HG03521 (cell line): ENCODE data around the gene MINK1.
"Not testable (repeated sequence)": the region's sequence is repeated elsewhere in the genome, so short reads cannot be mapped to it uniquely, and the experiment has no call there.

Source experiments
- ATAC-seq: cut with Tn5 transposase; IDR thresholded peaks from one replicate; pipeline ENCODE4 v1.9.1; 2021; ENCODE audit warnings: mild to moderate bottlenecking, moderate library complexity; ENCODE audit not compliant: unreplicated experiment

The MINK1 gene

DNA sequence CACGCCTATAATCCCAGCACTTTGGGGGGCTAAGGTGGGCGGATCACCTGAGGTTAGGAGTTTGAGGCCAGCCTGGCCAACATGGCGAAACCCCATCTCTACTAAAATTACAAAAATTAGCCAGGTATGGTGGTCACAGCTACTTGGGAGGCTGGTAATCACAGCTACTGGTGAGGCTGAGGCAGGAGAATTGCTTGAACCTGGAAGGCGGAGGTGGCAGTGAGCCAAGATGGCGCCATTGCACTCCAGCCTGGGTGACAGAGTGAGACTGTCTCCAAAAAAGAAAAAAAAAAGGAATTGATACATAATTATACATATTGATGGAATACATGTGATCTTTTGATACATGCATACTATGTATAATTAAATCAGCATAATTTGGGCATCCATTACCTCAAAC is 34.4 kb downstream of the MINK1 start:
- ATAC-seq: not testable (repeated sequence)

DNA sequence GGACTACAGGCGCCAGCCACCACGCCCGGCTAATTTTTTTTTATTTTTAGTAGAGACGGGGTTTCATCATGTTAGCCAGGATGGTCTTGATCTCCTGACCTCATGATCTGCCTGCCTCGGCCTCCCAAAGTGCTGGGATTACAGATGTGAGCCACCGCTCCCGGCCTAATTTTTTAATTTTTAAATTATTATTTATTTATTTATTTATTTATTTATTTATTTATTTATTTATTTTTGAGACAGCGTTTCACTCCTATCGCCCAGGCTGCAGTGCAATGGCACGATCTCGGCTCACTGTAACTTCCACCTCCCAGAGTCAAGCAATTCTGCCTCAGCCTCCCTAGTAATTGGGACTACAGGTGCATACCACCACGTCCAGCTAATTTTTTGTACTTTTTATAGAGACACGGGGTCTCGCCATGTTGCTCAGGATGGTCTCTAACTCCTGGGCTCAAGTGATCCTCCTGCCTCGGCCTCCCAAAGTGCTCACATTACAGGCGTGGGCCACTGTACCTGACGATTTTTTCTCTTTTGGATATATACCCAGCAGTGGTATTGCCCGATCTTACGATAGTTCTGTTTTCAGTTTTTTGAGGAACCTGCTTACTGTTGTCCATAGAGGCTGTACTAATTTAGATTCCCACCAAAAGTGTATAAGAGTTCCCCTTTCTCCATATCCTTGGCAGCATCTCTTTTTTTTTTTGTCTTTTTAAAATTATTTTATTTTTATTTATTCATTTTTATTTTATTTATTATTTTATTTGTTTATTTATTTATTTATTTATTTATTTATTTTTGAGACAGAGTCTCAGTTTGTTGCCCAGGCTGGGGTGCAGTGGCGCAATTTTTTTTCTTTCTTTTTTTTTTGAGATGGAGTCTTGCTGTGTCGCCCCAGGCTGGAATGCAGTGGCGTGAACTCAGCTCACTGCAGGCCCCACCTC is 36.2 kb downstream of the MINK1 start:
- ATAC-seq: not testable (repeated sequence)

DNA sequence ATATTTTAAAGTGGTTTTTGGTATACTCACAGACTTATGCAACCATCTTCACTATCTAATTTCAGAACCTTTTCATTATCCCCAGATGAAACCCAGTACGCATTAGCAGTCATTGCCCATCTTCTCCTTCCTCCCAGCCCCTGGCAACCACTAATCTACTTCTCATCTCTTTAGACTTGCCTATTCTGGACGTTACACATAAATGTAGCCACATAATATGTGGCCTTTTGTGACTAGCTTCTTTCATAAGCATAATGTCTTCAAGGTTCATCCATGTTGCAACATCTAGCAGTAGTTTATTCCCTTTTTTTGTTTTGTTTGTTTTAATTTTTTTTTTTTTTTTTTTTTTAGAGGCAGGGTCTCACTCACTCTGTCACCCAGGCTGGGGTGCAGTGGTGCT is 37.7 kb downstream of the MINK1 start:
- ATAC-seq: no peak

DNA sequence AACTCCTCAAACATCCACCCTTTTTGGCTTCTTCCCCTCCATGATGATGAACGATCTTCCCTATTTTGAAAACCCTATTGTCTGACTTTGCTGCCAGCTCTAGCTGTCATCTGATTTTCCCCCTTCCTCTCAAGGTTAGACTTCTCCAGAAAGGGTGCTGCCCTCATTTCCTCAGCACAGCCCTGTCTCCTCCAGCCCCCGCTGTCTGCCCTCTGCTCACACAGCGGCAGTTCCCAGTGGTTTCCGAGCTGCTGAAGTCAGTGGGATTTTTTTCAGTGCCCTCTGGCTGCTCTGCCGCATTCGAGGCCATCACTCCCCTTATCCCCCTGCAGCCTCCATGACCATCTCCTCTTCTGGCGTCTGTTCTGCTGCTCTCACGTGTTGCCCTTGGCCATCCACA is 39.6 kb downstream of the MINK1 start:
- no peak for ATAC-seq

DNA sequence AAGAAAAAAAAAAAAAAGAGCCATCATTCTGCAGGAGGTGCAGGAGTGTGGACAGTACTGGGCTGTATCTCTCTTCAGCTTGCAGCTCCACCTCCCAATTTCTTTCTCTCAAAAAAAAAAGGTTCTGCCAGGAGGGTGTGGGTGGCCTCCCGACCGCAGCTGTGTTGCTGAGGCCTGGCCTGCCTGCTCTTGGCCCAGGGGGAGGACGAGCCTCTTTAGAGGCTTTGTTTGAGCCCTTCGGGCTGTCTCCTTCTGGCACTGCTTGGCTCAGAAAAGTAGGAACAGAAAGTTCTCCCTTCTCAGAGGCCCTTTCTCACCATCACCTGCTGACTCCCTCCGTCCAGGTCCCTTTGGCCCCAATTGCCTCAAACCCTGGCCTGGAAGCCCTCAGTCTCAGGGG is 43.9 kb downstream of the MINK1 start:
- ATAC-seq: no peak

DNA sequence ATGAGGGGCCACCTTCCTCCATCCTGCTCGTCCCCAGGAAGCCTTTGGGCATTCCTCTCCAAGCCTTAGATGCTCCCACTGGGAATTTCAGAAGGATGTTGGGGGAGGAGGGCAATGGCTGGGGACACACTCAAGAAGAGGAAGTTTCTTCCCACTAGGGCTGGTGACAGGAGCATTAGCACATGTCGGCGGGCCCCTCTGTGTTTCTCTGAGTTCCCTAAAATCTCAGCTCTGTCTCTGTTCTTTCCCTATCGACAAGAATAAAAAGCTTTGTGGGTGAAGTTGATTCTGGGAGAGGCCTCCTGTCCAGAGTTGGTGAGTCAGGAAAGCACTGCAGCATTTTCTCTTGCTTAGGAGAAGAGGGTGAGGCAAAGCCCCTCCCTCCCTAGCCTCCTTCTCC is 46.5 kb downstream of the MINK1 start:
- no peak for ATAC-seq

DNA sequence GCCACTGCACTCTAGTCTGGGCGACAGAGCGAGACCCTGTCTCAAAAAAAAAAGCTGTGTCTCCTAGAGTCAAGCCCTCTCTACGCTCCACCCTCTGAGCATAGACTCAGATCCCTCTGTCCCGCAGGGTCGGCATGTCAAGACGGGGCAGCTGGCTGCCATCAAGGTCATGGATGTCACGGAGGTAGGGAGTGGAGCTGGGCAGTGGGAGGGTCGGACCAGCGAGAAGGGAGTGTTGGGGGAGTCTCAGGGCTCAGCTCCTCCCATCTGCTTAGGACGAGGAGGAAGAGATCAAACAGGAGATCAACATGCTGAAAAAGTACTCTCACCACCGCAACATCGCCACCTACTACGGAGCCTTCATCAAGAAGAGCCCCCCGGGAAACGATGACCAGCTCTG is 47.7 kb downstream of the MINK1 start:
- no peak for ATAC-seq

DNA sequence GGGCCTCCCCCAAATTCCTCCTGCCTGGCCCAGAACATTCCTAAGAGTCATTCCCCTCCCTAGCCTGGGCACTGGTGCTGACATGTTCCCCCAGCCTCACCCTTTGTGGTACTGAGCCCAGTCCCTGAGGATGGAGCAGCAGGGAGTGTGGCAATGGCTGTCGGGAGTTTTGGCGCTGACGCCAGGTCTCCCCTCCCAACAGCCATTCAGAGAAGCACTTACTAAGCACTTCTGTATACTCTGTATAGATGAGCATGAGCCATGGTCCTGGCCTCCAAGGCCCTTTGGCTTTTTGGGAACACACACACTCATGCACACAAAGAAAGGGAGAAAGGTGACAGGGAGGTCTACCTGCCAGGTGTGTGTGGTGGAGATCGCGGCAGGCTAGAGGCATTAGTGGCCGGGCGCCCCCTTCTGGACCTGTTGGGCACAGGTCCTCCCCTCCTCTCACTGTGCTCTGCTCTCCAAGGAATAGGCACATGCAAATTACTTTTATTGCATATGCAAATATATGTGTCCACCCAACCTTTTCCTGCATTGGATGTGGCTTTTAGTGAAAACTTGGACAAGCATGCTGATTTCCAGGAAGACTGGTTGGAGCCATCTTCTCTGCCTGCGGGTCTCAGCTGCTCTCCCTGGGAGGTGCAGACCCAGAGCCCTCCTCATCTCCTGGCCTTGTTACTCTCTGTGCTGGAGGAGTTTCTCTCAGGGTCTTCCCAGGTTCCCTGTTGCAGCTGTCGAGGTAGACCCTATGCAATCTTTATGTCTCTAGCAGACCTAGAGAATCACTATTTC is 48.8 kb downstream of the MINK1 start:
- no peak for ATAC-seq

DNA sequence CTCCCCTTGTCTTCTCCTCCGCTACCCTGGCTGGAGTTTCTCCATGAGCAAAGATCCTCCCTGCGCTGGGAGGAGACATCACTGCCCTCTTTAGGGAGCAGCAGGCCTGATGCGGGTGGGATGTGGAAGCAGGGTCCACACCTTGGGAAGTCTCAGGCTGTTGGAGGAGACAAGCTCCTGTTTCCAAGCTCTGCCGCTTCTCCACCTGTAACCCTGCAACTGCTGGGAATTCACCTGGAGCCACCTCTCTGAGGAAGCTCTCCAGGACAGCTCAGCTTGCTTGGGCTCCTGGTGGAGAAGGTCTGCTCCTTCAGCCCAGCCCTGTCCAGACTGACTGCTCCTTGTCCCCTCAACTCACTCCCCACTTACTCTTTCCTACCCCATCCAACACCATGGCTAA is 51.3 kb downstream of the MINK1 start:
- no peak for ATAC-seq

DNA sequence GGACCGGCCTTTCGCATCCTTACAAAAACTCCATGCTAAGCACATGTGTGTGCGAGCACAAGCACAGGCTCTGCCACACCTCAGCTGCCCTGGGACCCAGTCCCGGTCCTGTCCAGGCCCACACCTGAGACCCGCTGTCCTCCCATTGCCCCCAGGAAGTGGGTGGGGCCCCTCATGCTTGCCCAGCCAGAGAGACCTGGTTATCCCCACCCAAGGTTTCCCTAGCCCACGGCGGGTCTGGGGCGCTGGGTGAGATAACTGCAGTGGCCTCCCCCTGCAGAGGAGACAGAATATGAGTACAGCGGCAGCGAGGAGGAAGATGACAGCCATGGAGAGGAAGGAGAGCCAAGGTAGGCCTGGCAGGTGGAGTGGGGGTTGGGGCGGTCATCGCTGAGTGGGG is 53.7 kb downstream of the MINK1 start:
- no peak for ATAC-seq

DNA sequence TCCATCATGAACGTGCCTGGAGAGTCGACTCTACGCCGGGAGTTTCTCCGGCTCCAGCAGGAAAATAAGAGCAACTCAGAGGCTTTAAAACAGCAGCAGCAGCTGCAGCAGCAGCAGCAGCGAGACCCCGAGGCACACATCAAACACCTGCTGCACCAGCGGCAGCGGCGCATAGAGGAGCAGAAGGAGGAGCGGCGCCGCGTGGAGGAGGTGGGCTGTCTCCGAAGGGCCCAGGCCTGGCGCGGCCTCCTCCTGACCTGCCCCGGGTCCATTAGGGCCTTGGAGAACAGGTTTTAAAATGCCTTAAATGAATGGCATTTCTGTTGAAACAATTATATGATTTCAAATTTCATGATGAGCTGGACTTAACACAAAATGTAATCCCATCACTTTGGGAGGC is 54.4 kb downstream of the MINK1 start:
- ATAC-seq: no peak

DNA sequence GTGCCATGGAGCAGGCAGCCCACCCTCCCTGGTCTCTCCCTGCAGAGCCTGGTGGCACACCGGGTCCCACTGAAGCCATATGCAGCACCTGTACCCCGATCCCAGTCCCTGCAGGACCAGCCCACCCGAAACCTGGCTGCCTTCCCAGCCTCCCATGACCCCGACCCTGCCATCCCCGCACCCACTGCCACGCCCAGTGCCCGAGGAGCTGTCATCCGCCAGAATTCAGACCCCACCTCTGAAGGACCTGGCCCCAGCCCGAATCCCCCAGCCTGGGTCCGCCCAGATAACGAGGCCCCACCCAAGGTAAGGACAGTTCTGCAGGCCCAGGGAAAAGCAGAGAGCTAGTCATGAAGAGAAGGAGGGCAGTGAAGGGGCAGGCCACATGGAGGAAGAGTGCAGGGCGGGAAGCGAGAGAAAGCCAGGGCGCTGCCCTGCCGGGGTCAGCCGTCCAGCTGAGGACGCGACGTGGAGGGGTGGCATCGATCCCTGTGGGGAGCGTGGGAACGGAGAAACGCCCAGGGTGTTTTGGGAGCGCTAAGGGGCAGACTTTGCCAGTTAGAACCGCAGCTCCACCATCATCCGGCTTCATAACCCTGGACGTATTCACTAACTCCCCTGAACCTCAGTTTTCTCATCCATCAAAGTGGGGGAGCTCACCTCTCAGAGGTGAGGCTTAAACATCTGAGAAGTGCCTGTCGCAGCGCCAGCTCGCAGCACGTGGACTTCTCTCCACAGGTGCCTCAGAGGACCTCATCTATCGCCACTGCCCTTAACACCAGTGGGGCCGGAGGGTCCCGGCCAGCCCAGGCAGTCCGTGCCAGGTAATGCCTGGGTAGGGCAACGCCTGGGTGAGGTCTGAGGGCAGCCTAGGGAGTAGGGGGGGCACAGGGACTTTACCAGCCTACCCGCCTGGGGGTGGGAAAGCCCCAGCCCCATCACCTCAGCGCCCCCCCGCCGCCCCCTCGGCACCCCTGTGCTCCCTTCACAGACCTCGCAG is 58.6 kb downstream of the MINK1 start:
- ATAC-seq: no peak

DNA sequence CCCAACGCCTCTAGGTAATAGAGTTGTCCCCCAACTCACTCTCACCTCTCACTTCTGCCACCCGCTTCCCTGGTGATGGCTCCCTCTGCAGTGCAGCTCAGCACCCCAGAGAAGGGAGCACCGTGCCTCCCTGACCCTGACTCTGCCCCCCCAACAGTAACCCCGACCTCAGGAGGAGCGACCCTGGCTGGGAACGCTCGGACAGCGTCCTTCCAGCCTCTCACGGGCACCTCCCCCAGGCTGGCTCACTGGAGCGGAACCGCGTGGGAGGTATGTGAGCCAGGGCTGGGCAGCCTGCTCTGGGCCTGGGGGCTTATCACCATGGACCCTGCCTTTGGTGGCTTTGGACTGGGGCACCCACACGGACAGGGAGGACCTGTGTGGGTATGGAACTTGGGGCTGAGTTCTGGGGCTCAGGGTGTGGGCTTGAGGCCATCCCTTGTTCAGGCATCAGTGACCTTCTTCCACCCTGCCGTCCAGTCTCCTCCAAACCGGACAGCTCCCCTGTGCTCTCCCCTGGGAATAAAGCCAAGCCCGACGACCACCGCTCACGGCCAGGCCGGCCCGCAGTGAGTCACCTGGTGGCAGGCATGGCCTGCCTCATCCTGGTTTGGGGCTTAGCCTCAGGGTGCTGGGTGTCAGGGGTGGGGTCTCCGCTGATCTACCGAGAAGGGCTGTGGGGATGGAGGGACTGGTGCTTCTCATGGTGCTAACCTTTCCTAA is 59.5 kb downstream of the MINK1 start:
- no peak for ATAC-seq

DNA sequence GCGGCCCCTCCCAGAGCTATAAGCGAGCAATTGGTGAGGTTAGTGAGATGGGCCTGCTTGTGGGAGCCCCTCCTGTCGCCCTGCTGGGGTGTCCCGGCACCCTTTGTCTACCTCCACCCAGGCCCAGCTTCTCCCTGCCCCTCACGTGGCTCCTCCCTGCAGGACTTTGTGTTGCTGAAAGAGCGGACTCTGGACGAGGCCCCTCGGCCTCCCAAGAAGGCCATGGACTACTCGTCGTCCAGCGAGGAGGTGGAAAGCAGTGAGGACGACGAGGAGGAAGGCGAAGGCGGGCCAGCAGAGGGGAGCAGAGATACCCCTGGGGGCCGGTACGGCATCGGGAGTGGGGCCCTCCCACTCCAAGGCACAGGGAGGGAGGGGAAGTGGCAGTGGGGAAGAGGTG is 60.1 kb downstream of the MINK1 start:
- ATAC-seq: no peak

DNA sequence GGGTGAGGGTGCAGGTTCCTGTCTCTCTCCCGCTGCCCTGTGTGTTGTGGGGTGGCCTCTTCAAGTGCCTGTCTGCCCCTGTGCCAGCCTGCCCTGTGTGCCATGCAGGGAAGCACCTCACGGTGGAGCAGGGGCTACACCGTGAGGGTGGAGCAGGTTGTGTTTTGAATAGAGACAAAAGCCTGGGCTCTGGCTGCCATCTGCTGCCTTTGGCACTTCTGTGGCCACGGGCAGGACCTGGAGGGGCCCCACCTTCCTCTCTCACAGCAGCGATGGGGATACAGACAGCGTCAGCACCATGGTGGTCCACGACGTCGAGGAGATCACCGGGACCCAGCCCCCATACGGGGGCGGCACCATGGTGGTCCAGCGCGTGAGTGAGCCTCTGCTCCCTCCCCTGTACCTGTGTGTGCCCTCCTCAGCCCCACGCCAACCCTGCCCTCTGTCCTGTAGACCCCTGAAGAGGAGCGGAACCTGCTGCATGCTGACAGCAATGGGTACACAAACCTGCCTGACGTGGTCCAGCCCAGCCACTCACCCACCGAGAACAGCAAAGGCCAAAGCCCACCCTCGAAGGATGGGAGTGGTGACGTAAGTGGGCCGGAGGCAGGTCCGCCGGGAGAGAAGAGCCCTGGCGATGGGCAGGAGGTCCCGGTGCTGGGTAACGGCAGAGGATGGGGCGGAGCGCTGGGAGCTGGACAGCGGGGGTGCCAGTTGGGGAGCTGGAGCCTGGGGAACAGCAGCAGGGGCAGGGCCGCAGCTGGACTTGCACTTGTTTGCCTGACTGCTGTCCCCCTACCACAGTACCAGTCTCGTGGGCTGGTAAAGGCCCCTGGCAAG is 60.8 kb downstream of the MINK1 start:
- no peak for ATAC-seq

DNA sequence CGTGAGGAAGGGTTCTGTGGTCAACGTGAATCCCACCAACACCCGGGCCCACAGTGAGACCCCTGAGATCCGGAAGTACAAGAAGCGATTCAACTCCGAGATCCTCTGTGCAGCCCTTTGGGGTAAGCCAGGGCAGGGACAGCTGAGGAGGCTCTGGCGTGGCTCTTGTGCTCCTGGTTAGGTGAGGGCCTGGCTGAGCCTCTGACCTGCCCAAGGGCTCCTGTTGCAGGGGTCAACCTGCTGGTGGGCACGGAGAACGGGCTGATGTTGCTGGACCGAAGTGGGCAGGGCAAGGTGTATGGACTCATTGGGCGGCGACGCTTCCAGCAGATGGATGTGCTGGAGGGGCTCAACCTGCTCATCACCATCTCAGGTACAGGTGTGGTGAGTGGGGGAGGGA is 62.0 kb downstream of the MINK1 start:
- no peak for ATAC-seq

DNA sequence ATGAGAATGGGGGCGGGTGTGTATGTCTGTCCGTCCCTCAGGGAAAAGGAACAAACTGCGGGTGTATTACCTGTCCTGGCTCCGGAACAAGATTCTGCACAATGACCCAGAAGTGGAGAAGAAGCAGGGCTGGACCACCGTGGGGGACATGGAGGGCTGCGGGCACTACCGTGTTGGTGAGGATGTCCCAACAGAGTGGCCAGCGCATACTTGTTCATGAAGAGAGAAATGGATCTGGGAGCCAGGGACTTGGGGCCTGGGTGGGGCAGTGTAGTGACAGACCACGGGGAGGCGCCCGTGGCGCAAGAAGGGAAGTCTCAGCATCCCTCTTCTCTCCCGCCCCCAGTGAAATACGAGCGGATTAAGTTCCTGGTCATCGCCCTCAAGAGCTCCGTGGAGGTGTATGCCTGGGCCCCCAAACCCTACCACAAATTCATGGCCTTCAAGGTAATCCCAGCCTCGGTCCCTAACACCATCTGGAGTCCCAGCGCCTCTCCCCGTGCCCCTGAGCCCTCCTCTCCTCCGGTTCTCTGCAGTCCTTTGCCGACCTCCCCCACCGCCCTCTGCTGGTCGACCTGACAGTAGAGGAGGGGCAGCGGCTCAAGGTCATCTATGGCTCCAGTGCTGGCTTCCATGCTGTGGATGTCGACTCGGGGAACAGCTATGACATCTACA is 62.7 kb downstream of the MINK1 start:
- no peak for ATAC-seq

DNA sequence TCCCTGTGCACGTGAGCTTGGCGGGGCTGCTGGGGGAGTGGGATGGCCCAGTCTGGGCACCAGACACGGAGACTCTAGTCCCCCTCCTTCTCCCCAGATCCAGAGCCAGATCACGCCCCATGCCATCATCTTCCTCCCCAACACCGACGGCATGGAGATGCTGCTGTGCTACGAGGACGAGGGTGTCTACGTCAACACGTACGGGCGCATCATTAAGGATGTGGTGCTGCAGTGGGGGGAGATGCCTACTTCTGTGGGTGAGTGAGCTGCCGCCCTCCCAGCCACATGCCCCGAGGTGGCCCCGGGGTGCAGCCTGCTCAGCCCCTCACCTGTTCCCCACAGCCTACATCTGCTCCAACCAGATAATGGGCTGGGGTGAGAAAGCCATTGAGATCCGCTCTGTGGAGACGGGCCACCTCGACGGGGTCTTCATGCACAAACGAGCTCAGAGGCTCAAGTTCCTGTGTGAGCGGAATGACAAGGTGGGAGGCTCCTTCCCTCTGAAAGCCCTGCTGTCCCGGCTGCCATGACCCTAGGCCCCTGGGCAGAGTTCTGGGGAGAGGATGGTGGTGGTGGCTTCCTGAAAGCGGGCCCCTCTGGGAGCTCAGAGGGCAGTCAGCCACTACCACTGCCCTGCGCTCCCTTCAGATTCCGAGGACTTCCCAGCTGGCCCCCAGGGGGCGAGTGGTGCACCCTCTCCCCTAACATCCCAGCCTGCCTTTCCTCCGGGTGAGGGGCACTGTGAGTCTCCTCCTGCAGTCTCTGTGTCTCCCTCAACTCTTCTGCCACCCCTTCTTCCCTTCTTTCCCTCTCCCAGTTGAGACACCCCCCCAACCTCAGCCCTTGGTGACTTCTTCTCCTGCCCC is 63.4 kb downstream of the MINK1 start:
- no peak for ATAC-seq
